ENCODE data around the gene HASPIN.

HASPIN gene

GRCh38 chr17:3762922-3763776 is 39.4 kb downstream of the HASPIN start:
- no peak overlapping the region for H3K4me3 ChIP-seq (ENCODE audit: low read depth, low read length)
- no peak for DNase-seq (ENCODE audit: low read depth)
- TF ChIP-seq CTCF (conservative IDR thresholded peaks at IDR 0.05; ENCODE audit: low read depth, low read length) = no peak

- no peak overlapping the region for H3K4me3 ChIP-seq (ENCODE audit: low read depth, low read length)
- TF ChIP-seq CTCF (conservative IDR thresholded peaks at IDR 0.05; ENCODE audit: low read depth, low read length) = no peak
- no peak for DNase-seq (ENCODE audit: low read depth)
Observed at GRCh38 chr17:3763777-3764170, 40.1 kb downstream of the HASPIN start.

- no peak for TF ChIP-seq CTCF (conservative IDR thresholded peaks at IDR 0.05; ENCODE audit: low read depth, low read length)
- no peak overlapping the region for H3K4me3 ChIP-seq (ENCODE audit: low read depth, low read length)
- DNase-seq (ENCODE audit: low read depth) = no peak
Observed at GRCh38 chr17:3765981-3766380, 42.3 kb downstream of the HASPIN start.

GRCh38 chr17:3766779-3767178 is 43.1 kb downstream of the HASPIN start:
- no peak for TF ChIP-seq CTCF (conservative IDR thresholded peaks at IDR 0.05; ENCODE audit: low read depth, low read length)
- no peak for DNase-seq (ENCODE audit: low read depth)
- no peak overlapping the region for H3K4me3 ChIP-seq (ENCODE audit: low read depth, low read length)

- TF ChIP-seq CTCF (conservative IDR thresholded peaks at IDR 0.05; ENCODE audit: low read depth, low read length) = no peak
- H3K4me3 ChIP-seq (ENCODE audit: low read depth, low read length) = no peak overlapping the region
- DNase-seq (ENCODE audit: low read depth) = no peak
Observed at GRCh38 chr17:3768341-3768740, 44.6 kb downstream of the HASPIN start.

GRCh38 chr17:3768769-3769168 is 45.1 kb downstream of the HASPIN start:
- no peak for DNase-seq (ENCODE audit: low read depth)
- TF ChIP-seq CTCF (conservative IDR thresholded peaks at IDR 0.05; ENCODE audit: low read depth, low read length) = no peak
- no peak overlapping the region for H3K4me3 ChIP-seq (ENCODE audit: low read depth, low read length)

- H3K4me3 ChIP-seq (ENCODE audit: low read depth, low read length) = no peak overlapping the region
- no peak for DNase-seq (ENCODE audit: low read depth)
- no peak for TF ChIP-seq CTCF (conservative IDR thresholded peaks at IDR 0.05; ENCODE audit: low read depth, low read length)
Observed at GRCh38 chr17:3770466-3770865, 46.8 kb downstream of the HASPIN start.

Data from choroid plexus epithelial cell (primary cell).